GM18508 (cell line): ENCODE measurements around the gene PHOX2A.

ENCODE experiments used
- ATAC-seq: cut with Tn5 transposase; IDR thresholded peaks from one replicate; pipeline ENCODE4 v1.9.1; 2021; ENCODE audit warnings: moderate number of reproducible peaks; ENCODE audit not compliant: insufficient read depth, unreplicated experiment

PHOX2A gene

GRCh38 chr11:72250661-72251464, 6.9 kb upstream of the PHOX2A start:
- no peak for ATAC-seq

DNA sequence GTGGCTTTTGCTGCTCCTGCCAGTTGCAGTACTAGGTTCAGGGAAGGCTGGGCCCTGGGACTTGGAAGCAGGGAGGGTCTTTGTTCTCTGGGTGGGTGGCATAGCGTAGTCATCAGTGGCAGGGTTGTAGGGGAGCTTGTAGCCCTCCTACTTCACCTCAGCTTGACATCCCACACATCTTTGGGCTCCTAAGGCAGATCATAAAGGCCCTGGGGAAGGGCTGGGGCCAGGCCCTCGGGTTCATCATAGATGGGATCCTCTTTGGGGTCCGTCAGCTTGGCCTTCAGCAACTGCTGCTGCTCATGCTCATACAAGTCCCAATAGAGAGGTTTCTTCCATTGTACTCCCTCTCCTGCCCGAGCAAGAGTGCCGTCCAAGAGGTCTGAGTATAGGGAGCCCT, 6.0 kb upstream of the PHOX2A start:
- no peak for ATAC-seq

DNA sequence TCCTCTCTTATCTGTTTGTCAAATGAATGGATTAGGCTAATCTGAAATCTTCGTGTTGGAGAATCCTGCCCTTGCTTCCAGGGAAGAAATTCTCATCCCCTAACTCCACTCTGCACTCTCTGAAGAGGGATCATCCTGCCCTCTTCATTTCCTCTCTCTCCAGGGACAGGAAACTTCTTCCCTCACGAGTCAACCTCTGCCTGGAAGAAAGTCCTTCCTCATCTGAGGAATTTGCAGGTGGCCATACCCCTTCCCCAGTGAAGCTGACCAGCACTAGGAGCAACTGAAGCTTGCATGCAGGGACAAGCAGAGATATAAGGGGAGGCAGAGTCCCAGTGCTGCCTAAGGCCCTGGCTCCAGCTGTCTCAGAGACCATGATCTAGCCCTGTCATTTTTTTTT, 3.6 kb upstream of the PHOX2A start:
- ATAC-seq = no peak

DNA sequence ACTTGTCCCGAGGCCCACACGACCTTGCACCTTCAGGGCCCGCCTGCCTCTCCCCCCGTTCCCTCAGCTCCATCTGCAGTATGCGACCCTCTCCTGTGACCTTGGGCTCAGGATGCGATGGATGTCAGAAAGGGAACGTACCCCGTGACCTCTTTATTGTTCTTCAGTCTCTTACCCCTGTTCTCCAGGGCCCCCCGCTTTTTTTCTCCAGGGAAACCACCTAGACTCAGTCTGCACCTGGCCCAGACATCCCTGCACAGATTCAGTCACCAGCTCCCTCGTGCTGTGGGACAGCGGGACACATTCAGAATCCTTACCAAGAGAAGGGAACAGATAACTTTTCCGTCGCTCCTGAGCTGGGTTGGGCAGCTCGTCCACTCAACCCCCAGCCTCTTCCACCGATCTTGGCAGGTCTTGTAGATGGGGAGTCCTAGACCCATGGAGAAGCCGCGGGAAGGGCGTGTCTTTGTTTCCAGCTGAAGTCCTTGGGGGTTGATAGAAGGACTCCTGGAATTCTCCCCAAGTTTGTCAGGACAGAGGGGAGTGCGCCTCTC, 1.4 kb upstream of the PHOX2A start:
- ATAC-seq = no peak

- ATAC-seq = no peak
Measured at GRCh38 chr11:72244361-72245262, 636 bp upstream of the PHOX2A start.

DNA sequence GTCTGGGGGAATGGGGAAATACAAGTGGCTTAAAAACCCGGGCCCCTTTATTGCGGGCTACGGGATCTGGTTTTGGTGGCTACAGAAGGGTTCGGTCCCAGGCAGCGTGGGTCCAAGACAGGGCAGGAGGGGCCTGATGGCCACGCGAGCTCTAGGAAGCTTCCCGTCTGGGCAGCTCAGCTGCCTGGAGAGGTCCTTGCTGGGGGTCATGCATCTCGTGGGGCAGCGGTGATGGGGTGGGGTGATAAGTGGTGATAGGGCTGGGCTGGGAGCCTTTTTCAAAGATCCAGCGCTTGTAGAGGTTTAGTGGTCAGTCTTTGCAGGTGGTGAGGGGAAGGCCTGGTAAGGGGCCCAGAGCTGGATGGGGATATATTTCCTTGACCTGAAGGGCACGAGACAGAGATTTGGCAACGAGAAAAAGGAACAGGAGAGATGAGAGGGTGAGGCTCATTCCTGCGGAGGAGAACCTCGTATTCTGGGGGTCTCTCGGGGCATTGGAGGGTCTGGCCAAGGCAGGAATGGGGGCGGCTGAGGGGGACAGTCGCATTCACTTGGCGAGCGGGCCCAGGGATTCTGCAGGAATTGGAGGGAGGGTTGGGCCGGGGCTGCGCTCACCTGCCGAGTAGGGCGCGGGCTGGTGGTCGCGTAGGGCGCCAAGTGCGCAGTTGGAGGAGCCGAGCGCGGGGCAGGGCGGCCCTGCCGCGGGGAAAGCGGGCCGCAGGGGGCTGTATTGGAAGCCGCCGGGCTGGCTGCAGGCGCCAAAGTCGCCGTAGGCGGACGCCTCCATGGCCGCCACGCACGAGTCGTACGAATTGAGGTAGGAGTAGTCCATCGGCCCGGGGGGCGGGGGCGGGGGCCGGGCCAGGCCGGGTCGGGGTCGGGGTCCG, 560 bp downstream of the PHOX2A start:
- ATAC-seq = no peak

- no peak for ATAC-seq
Measured at GRCh38 chr11:72242141-72242540, 1.8 kb downstream of the PHOX2A start.

DNA sequence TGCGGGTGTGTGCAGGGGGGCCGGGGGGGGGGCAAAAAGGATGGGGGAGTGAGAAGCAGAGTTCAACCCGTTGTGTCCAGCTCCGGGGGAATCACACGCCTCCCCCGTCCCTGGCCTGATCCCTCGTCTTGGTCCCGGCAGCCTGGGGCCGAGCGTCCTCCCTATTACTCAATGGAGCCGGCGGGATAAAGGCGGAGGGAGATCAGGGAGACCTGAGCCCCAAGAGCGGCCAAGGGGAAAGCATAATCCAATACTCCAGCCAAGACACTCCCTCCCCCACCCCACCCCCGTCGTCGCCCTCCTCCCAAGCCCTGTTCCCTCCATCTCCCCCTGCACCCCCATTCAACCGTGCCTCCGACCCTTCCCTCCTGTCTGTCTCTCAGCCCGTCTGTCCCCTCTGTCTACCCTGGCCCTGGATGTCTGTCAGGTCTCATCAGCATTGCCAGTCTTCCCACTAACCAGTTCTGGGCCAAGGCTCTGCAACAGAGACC, 2.6 kb downstream of the PHOX2A start:
- ATAC-seq = no peak

DNA sequence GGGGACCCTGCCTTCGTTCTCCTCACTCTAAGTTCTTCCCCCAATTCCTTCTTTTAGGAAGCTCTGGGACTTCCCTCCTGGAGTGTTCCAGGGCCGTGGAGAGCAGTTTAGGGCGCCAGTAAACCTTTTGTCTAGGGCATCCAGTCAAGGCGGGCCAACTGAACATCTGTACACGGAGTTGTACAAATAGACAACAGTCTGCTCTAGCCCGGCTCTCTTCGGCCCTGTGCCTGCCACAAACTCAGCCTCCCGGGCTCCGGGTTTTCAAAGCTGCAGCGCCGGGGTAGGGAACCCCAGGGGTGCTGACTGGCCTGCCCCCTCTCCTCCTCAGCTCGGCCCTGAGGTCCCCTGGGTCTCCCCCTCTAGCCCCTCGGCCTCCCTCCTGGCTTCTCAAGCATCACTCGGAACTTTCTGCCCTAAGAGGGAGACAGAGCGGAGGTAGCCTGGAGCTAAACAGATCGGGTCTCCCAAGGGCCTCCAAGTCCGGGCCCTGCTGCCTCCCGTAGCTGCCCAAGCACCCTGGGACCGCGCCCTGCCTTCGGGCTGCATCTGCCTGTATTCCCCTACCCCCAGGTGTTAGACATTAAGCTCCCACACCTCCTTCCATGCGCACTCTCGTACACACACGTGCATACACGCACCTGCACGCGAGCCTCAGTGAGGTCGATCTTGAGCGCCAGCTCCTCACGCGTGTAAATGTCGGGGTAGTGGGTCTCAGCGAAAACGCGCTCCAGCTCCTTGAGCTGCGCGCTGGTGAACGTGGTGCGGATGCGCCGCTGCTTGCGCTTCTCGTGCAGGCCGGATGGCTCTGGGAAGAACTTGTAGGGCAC, 3.3 kb downstream of the PHOX2A start:
- ATAC-seq = no peak

- no peak for ATAC-seq
Measured at GRCh38 chr11:72239849-72240460, 4.0 kb downstream of the PHOX2A start.

DNA sequence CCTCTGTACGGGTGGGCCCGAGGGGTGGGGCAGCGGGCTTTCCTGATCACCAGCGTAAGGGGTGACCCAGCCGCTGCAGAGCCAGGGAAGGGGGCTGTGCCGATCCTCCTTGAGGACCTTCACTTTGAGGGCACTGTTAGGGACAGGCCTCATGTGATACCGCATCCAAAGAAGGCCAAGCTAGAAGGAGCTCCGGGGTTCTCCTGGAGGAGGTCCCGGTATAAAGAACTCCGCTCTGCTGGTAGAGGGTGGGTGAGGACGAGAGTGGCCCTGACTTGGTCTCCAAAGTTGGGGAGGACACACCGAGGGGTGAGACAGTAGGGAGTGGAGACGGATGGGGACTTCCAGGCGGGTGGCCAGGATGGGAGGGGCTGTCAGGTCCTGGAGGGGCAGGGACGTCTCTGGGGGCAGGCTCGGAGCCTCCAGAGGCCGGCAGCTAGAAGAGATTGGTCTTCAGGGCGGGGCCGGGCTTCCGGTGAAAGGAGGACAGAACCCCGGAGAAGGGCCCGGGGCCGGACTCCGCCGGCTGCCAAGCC, 4.6 kb downstream of the PHOX2A start:
- ATAC-seq = no peak

GRCh38 chr11:72238492-72239312, 5.3 kb downstream of the PHOX2A start:
- ATAC-seq = no peak

- no peak for ATAC-seq
Measured at GRCh38 chr11:72238040-72238450, 5.9 kb downstream of the PHOX2A start.

- ATAC-seq = no peak
Measured at GRCh38 chr11:72237112-72237931, 6.7 kb downstream of the PHOX2A start.

GRCh38 chr11:72236774-72237111, 7.2 kb downstream of the PHOX2A start:
- no peak for ATAC-seq

GRCh38 chr11:72236083-72236697, 7.8 kb downstream of the PHOX2A start:
- ATAC-seq = no peak
